ENCODE measurements around the gene TCF3.

DNA sequence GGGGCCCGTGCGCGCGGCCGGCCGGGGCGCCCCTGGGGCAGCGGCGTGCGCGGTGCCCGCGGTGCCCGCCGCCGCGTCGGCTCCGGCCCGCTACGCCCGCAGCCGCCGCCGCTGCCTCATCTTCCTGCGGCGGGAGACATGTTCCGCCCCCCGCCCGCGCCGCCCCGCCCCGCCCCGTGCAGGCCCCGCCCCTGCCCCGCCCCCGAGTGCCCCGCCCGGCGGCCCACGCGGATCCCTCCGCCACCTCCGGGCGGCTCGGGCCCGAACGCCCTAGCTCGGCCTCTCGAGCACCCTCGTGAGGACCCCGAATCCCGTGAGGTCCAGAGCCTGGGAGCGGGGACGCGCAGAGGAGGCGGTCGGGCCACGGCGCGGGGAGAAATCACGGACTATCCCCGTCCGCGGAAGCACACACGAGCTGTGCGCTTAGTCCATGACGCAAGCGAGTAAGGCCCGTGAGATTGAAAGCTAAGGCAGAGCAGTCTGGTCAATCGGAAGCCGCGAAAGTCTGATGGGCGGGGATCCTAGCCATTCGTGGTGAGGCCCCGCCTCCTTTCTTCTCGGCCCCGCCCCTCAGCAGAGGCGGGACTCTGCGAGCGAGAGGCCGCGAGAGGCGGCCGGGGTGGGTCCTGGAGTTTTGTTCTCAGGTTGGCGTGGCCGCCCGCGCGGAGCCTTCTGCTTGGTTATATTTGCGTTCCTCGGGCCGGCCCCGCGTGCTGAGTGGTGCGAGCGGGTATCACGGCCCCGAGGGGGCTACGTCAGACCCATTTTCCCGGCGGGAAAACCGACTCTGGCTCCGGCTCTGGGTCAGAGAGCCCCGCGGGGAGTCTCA is at the start of gene TCF3:
- peak; percentile 77 for TF ChIP-seq POLR2A (IDR thresholded peaks at IDR 0.05)
- TF ChIP-seq, protein P1, sequence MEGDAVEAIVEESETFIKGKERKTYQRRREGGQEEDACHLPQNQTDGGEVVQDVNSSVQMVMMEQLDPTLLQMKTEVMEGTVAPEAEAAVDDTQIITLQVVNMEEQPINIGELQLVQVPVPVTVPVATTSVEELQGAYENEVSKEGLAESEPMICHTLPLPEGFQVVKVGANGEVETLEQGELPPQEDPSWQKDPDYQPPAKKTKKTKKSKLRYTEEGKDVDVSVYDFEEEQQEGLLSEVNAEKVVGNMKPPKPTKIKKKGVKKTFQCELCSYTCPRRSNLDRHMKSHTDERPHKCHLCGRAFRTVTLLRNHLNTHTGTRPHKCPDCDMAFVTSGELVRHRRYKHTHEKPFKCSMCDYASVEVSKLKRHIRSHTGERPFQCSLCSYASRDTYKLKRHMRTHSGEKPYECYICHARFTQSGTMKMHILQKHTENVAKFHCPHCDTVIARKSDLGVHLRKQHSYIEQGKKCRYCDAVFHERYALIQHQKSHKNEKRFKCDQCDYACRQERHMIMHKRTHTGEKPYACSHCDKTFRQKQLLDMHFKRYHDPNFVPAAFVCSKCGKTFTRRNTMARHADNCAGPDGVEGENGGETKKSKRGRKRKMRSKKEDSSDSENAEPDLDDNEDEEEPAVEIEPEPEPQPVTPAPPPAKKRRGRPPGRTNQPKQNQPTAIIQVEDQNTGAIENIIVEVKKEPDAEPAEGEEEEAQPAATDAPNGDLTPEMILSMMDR (IDR thresholded peaks at IDR 0.05), result no peak
